SIG-M5 (cell line): ENCODE data around the gene ADAMTS18.
"Not testable (repeated sequence)": the region's sequence is repeated elsewhere in the genome, so short reads cannot be mapped to it uniquely, and the experiment has no call there.

Experiments used
- DNase-seq: peaks from one replicate; lab custom pipeline; 2025; lab: John Stamatoyannopoulos, UW

Gene ADAMTS18

GRCh38 chr16:77282345-77282744, 152.5 kb downstream of the ADAMTS18 start:
- no peak for DNase-seq

- not testable (repeated sequence) for DNase-seq
These were observed 155.5 kb downstream of the ADAMTS18 start for GRCh38 chr16:77279316-77279715.

- no peak for DNase-seq
These were observed 157.3 kb downstream of the ADAMTS18 start for GRCh38 chr16:77277571-77277970.

- DNase-seq = no peak
These were observed 157.7 kb downstream of the ADAMTS18 start for GRCh38 chr16:77277141-77277540.

GRCh38 chr16:77276661-77277060, 158.2 kb downstream of the ADAMTS18 start:
- DNase-seq = no peak

GRCh38 chr16:77275303-77275702, 159.5 kb downstream of the ADAMTS18 start:
- DNase-seq = not testable (repeated sequence)

GRCh38 chr16:77273815-77274214, 161.0 kb downstream of the ADAMTS18 start:
- no peak for DNase-seq

- no peak for DNase-seq
These were observed 163.1 kb downstream of the ADAMTS18 start for GRCh38 chr16:77271532-77272426.

- DNase-seq = not testable (repeated sequence)
These were observed 168.6 kb downstream of the ADAMTS18 start for GRCh38 chr16:77266185-77266584.

GRCh38 chr16:77262971-77263370, 171.9 kb downstream of the ADAMTS18 start:
- DNase-seq = no peak

- no peak for DNase-seq
These were observed 184.4 kb downstream of the ADAMTS18 start for GRCh38 chr16:77250400-77250799.

GRCh38 chr16:77246150-77246549, 188.7 kb downstream of the ADAMTS18 start:
- no peak for DNase-seq

- not testable (repeated sequence) for DNase-seq
These were observed 192.4 kb downstream of the ADAMTS18 start for GRCh38 chr16:77242471-77242870.

- no peak for DNase-seq
These were observed 196.2 kb downstream of the ADAMTS18 start for GRCh38 chr16:77238593-77238992.

- no peak for DNase-seq
These were observed 198.7 kb downstream of the ADAMTS18 start for GRCh38 chr16:77236063-77236511.

GRCh38 chr16:77234611-77235010, 200.2 kb downstream of the ADAMTS18 start:
- no peak for DNase-seq

GRCh38 chr16:77233799-77234519, 200.9 kb downstream of the ADAMTS18 start:
- DNase-seq = no peak
